Suprapubic skin (tissue), 4 donors: ENCODE measurements around the gene HDGF.
A peak's percentile ranks its signal among the peaks of the same experiment; 100 is the strongest.

ENCODE experiments used
- CTCF ChIP-seq, 2 donors: fragments of 200-600 bp in 1 of 2; fragments of 450-650 bp in 1 of 2; sonication (generic) in 1 of 2; IDR thresholded peaks; one replicate each; pipeline ENCODE4 v1.5.1; 2016 to 2019; ENCODE audit warnings: antibody characterized with exemption in 2 of 2, mild to moderate bottlenecking in 1 of 2, moderate library complexity in 1 of 2
- EP300 ChIP-seq: sonication (generic); formaldehyde crosslinking; IDR thresholded peaks from one replicate; pipeline ENCODE4 v1.6.1; 2017; ENCODE audit warnings: antibody characterized with exemption
- POLR2A ChIP-seq, 2 donors: fragments of 450-650 bp; IDR thresholded peaks; one replicate each; pipeline ENCODE4 v1.6.1; 2017; ENCODE audit warnings: antibody characterized with exemption in 2 of 2, mild to moderate bottlenecking in 2 of 2, moderate library complexity in 2 of 2
- POLR2AphosphoS5 ChIP-seq, 3 donors: sonication (generic); formaldehyde crosslinking; IDR thresholded peaks; one replicate each; pipeline ENCODE4 v1.6.1; 2017; ENCODE audit warnings: antibody characterized with exemption in 3 of 3

- no peak for TF ChIP-seq CTCF (IDR thresholded peaks at IDR 0.05)
- TF ChIP-seq POLR2AphosphoS5 (IDR thresholded peaks at IDR 0.05), result peak; percentile 1 to 75 (median 72)
- peak in 1 of 2 donors; percentile 72 for TF ChIP-seq POLR2A (IDR thresholded peaks at IDR 0.05)
- TF ChIP-seq EP300, result no peak
Measured at GRCh38 chr1:156767101-156767878, 15.8 kb upstream of the HDGF start, which contains the start of gene PRCC.
